Smooth muscle cell (in vitro differentiated cells): ENCODE measurements around the gene CDH16. TPM values are rescaled to one million over a fixed set of nuclear protein-coding genes. Genes with fewer than 3 reads are reported as not detected.

ENCODE experiments used
- DNase-seq: peaks from one replicate; lab custom pipeline; 2025; ENCODE audit not compliant: unreplicated experiment; lab: John Stamatoyannopoulos, UW
- H2AFZ ChIP-seq: fragments of 200-600 bp; sonication (generic); 2 replicates; pipeline ENCODE4 v1.6.0; 2016; ENCODE audit warnings: antibody characterized with exemption, low read depth, mild to moderate bottlenecking
- H3F3A ChIP-seq: fragments of 200-600 bp; sonication (generic); 2 replicates; pipeline ENCODE4 v1.6.0; 2017; ENCODE audit warnings: antibody characterized with exemption, low read depth
- H3K27ac ChIP-seq: fragments of 200-600 bp; sonication (generic); 2 replicates; pipeline ENCODE4 v1.5.1; 2016; ENCODE audit warnings: low read depth, mild to moderate bottlenecking
- H3K27me3 ChIP-seq: fragments of 200-600 bp; sonication (generic); 2 replicates; pipeline ENCODE4 v1.6.1; 2016; ENCODE audit warnings: low read depth, mild to moderate bottlenecking
- H3K36me3 ChIP-seq: fragments of 200-600 bp; sonication (generic); 2 replicates; pipeline ENCODE4 v1.5.1; 2016; ENCODE audit warnings: low read depth
- H3K4me1 ChIP-seq: fragments of 200-600 bp; sonication (generic); 2 replicates; pipeline ENCODE4 v1.5.1; 2016; ENCODE audit warnings: low read depth
- H3K4me2 ChIP-seq: fragments of 200-600 bp; sonication (generic); 2 replicates; pipeline ENCODE4 v1.6.0; 2016; ENCODE audit warnings: mild to moderate bottlenecking
- H3K4me3 ChIP-seq: fragments of 200-600 bp; sonication (generic); 2 replicates; pipeline ENCODE4 v1.5.1; 2016; ENCODE audit warnings: mild to moderate bottlenecking
- H3K79me2 ChIP-seq: fragments of 200-600 bp; sonication (generic); 2 replicates; pipeline ENCODE4 v1.6.0; 2016; ENCODE audit warnings: low read depth, mild to moderate bottlenecking
- H3K9ac ChIP-seq: fragments of 200-600 bp; sonication (generic); 2 replicates; pipeline ENCODE4 v1.6.0; 2016; ENCODE audit warnings: low read depth
- H3K9me3 ChIP-seq: fragments of 200-600 bp; sonication (generic); replicated peaks from 2 replicates; pipeline ENCODE4 v1.5.1; 2016; ENCODE audit warnings: low read depth
- H4K20me1 ChIP-seq: fragments of 200-600 bp; sonication (generic); 2 replicates; pipeline ENCODE4 v1.6.0; 2016; ENCODE audit warnings: low read depth
- WGBS: methylation state at CpG from one replicate; pipeline ENCODE4 v1.1.7; 2016; ENCODE audit warnings: low lambda C conversion rate; 5-methylcytosine and 5-hydroxymethylcytosine counted together
- polyA plus RNA-seq: library from polyadenylated mRNA; unstranded; fragments of >200 nt; fragmentation: Nextera tagmentation; extraction: Ambion mirVana; gene quantifications from 2 replicates; pipeline ENCODE4 v1.2.1, GENCODE V29; 2016
- total RNA-seq: library from RNA; depleted of rRNA; stranded (reverse); fragments of >200 nt; gene quantifications from 2 replicates; pipeline ENCODE4 v1.2.3, GENCODE V29; 2014
- TF ChIP-seq, protein P1 (sequence below): fragments of 200-600 bp; sonication (generic); IDR thresholded peaks from 2 replicates; pipeline ENCODE4 v1.5.1; 2017; ENCODE audit warnings: borderline replicate concordance, mild to moderate bottlenecking, antibody characterized with exemption; ENCODE audit not compliant: insufficient read depth, poor library complexity, severe bottlenecking

CDH16 gene, protein sequence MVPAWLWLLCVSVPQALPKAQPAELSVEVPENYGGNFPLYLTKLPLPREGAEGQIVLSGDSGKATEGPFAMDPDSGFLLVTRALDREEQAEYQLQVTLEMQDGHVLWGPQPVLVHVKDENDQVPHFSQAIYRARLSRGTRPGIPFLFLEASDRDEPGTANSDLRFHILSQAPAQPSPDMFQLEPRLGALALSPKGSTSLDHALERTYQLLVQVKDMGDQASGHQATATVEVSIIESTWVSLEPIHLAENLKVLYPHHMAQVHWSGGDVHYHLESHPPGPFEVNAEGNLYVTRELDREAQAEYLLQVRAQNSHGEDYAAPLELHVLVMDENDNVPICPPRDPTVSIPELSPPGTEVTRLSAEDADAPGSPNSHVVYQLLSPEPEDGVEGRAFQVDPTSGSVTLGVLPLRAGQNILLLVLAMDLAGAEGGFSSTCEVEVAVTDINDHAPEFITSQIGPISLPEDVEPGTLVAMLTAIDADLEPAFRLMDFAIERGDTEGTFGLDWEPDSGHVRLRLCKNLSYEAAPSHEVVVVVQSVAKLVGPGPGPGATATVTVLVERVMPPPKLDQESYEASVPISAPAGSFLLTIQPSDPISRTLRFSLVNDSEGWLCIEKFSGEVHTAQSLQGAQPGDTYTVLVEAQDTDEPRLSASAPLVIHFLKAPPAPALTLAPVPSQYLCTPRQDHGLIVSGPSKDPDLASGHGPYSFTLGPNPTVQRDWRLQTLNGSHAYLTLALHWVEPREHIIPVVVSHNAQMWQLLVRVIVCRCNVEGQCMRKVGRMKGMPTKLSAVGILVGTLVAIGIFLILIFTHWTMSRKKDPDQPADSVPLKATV
- not detected in 2 replicates for total RNA-seq
- not detected in 2 replicates for polyA plus RNA-seq

DNA sequence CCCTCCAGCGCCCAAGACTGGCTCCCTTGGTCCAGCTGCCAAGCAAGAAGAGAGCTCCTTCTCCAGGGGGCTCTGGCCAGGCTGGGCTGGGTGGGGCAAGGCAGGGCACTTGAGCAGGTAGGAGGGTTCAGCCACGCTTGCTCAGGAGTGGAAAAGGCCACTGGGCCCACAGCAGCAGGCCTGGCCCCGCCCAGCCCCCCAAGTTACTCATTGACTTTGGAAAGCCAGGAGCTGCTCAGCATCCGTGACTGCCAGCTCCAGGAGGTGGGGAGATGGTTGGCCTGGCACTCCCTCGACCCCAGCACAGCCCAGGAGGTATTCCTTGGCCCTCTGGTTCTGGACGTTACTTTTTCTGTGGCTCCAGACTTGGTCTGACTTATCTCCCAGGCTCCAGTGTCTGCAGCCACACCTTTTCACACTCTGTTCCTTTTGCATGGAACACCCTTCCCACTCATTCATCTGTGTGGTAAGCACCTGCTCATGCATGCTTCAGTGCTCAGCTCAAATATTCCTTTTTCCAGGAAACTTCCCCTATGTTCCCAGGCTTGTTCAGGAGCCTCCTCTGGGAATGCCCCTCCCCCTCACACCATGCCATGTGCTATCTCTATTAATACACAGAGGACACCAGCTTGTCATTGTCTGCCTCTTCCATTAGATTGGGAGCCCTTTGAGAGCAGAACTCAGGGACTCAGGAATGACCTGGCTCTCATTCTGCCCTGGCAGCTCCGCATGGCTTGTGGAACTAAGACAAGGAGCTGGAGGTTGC is at the start of gene CDH16:
Gene CDH16 (minus strand): TSS at position 83 of the 766 bp plus-strand sequence. CDS start 820 bp downstream, outside the sequence.
- Histone ChIP-seq H3K4me1 (no peaks in the 10 kb centered on the region), H3K9me3 (no peaks in the 10 kb centered on the region), H4K20me1 (no peaks in the 10 kb centered on the region), H3K27ac (no peak within 1 kb of the TSS), H2AFZ (no peak within 1 kb of the TSS), H3K27me3 (peaks cover 11% of the 10 kb centered on the region), H3K4me2 (no peak within 1 kb of the TSS), H3F3A (no peaks in the 10 kb centered on the region), H3K4me3 (no peak within 1 kb of the TSS), H3K36me3 (no peaks in the 10 kb centered on the region), H3K79me2 (no peaks in the 10 kb centered on the region), H3K9ac (no peak within 1 kb of the TSS)
- TF ChIP-seq, protein P1, sequence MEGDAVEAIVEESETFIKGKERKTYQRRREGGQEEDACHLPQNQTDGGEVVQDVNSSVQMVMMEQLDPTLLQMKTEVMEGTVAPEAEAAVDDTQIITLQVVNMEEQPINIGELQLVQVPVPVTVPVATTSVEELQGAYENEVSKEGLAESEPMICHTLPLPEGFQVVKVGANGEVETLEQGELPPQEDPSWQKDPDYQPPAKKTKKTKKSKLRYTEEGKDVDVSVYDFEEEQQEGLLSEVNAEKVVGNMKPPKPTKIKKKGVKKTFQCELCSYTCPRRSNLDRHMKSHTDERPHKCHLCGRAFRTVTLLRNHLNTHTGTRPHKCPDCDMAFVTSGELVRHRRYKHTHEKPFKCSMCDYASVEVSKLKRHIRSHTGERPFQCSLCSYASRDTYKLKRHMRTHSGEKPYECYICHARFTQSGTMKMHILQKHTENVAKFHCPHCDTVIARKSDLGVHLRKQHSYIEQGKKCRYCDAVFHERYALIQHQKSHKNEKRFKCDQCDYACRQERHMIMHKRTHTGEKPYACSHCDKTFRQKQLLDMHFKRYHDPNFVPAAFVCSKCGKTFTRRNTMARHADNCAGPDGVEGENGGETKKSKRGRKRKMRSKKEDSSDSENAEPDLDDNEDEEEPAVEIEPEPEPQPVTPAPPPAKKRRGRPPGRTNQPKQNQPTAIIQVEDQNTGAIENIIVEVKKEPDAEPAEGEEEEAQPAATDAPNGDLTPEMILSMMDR, result no peak
- 86% methylated on average over 7 of the region's 7 CpGs for WGBS
- DNase-seq, result no peak

DNA sequence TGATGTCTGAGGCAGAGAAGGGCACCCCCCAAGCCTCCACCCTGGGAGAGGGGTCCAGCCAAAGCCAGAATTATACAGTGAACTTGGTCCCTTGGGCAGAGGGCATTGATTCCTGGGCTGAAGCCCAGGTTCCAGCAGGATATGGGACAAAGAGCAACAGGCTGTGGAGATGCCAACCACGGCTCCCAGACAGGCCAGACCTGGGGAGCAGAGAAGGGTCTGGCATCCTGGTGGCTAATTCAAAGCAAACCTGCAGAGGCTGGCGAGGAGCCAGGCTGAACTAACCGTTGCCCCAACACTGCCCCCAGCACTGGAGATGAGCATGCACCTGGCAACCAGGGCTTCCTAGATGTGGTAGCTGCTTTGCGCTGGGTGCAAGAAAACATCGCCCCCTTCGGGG is 45.4 kb upstream of the CDH16 start:
- Histone ChIP-seq H3F3A (no peaks in the 10 kb centered on the region), H3K9me3 (no peaks in the 10 kb centered on the region), H3K27ac (no peak overlapping the region), H3K9ac (no peak overlapping the region), H4K20me1 (no peaks in the 10 kb centered on the region), H3K36me3 (no peaks in the 10 kb centered on the region), H3K4me1 (no peaks in the 10 kb centered on the region), H3K4me2 (no peak overlapping the region), H3K27me3 (no peaks in the 10 kb centered on the region), H3K79me2 (no peaks in the 10 kb centered on the region), H3K4me3 (no peak overlapping the region), H2AFZ (no peak overlapping the region)
- DNase-seq, result no peak
- TF ChIP-seq, protein P1, result no peak
- 85% methylated on average over 6 of the region's 6 CpGs for WGBS

DNA sequence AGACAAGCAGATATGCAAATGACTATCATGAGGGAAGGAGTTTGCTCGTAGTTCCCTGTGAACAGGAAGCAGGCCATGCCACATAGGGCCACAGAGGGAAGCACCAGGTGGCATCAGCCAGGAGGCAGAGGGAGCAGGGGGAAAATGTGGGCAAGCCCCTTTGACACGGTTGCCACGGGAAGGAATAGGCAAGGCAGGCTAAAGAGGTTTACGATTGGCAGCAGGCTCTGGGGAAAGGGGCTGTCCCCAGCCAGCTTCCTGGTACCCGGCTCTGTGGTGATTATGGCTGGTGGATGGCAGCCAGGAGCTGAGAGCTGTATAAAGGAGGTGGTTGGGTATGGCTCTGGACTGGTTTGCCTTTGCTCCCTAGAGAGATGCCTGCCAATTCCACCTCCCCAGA is 43.2 kb upstream of the CDH16 start:
- H3K27ac ChIP-seq, result no peak overlapping the region
- H2AFZ ChIP-seq, result no peak overlapping the region

More for the DNA sequence above, 43.2 kb upstream of the CDH16 start:
- no peak overlapping the region for H3K4me3 ChIP-seq
- H3K36me3 ChIP-seq, result no peaks in the 10 kb centered on the region
- H3K9me3 ChIP-seq, result no peaks in the 10 kb centered on the region
- WGBS, result 85% methylated on average over 5 of the region's 5 CpGs
- no peaks in the 10 kb centered on the region for H3K27me3 ChIP-seq
- H3F3A ChIP-seq, result no peaks in the 10 kb centered on the region
- no peak overlapping the region for H3K9ac ChIP-seq
- H3K4me1 ChIP-seq, result no peaks in the 10 kb centered on the region
- no peak overlapping the region for H3K4me2 ChIP-seq
- DNase-seq, result no peak
- no peaks in the 10 kb centered on the region for H3K79me2 ChIP-seq
- TF ChIP-seq, protein P1, result no peak
- H4K20me1 ChIP-seq, result no peaks in the 10 kb centered on the region
